ENCODE results near the gene NELFA. TPM values are rescaled to one million over a fixed set of nuclear protein-coding genes. Genes with fewer than 3 reads are reported as not detected.
"Not testable (repeated sequence)": the region's sequence is repeated elsewhere in the genome, so short reads cannot be mapped to it uniquely, and the experiment has no call there.

The NELFA gene
- total and polyA plus RNA-seq, 7 experiments from 2014 or later: 29.2 to 50.1 (median 42.8) TPM

DNA sequence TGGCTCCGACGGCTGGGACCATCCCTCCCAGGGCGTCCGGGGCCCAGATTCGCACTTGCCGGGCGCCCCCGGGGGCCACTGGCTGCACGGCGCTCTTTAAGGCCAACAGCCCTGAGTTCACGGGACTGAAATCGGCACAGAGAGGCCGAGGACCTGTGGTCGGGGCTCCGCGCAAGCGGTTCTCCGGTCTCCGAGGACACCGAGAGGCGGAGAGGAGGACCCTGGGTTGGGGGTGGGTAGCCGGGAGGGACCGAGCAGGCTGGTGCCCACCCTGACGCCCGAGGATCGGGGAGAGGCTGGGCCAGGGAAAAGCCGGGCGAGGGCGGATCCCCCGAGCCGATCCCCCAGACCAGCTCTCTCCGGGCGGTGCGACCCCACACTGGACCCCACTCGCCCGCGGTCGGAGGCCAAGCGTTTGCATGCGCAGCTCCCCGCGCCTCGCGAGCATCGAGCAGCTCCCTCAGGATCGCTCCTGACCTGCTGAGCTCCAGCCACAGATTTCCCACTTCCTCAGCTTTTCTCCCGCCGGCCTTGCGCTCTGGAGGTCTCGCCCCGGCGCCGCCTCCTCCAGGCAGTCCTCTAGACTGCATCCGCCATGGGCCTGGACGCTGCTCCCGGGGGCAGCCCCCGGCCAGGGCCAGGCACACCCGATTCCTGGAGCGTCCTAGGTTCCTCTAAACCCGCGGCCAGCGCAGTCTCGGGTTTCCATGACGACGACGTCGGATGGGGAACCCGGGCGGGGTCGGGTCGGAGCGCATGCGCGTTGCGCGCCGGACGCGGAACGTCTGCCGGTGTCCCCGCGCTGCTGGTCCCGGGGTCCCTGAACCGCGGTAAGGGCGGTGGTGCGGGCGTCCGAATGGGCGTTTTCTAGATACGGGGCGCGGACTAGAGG lies 32.7 kb upstream of the NELFA start:
- intact Hi-C loops (cut with micrococcal nuclease): loop anchor here (1.0 to 2.0 kb wide), 2 partner anchors 32 to 33 kb away; partner anchors contain the start of gene NELFA (in 1 of the 2)
- H3K27me3 Mint-ChIP-seq: peaks cover 17 to 33% (median 29%) of the 10 kb centered on the region in 5 donors
- ChIA-PET CTCF (no interaction called here), POLR2A (interaction anchor here (0.7 to 1.8 kb wide), 2 partner anchors 20 to 32 kb away, joined by 3 to 12 read pairs; partner anchors contain the start of gene NELFA)
- peaks cover 4 to 7% of the 10 kb centered on the region in 2 donors for H3K4me1 ChIP-seq (ENCODE audit: control insufficient read depth in 2 of 2, insufficient read depth in 2 of 2, low read length in 2 of 2)
- peak overlapping the region in 1 of 9 donors; percentile 62 for H3K27ac Mint-ChIP-seq
- DNase-seq (peak; percentile 62 to 93 (median 72)), ATAC-seq (peak; percentile 75)
- H3K9me3 ChIP-seq (ENCODE audit: control insufficient read depth in 2 of 3, low read length in 3 of 3): no peaks in the 10 kb centered on the region
- peaks cover 0 to 2% (median 0%) of the 10 kb centered on the region in 11 donors for H3K9me3 Mint-ChIP-seq
- peak overlapping the region; percentile 76 for H3K4me3 ChIP-seq (ENCODE audit: low read length)
- H3K4me1 Mint-ChIP-seq: peaks cover 0 to 9% (median 5%) of the 10 kb centered on the region in 7 donors
- H3K27ac ChIP-seq (ENCODE audit: low read depth, low read length): no peak overlapping the region
- peak overlapping the region; percentile 56 to 85 (median 78) for H3K4me3 Mint-ChIP-seq
- no peaks in the 10 kb centered on the region for H3K36me3 Mint-ChIP-seq
- peaks cover 0 to 7% of the 10 kb centered on the region in 2 donors for H3K27me3 ChIP-seq (ENCODE audit: control insufficient read depth in 2 of 2, insufficient read depth in 2 of 2, low read length in 2 of 2)
- peaks cover 0 to 5% (median 0%) of the 10 kb centered on the region in 3 experiments for H3K36me3 ChIP-seq (ENCODE audit: control insufficient read depth in 2 of 3, insufficient read depth in 3 of 3, low read length in 3 of 3)

DNA sequence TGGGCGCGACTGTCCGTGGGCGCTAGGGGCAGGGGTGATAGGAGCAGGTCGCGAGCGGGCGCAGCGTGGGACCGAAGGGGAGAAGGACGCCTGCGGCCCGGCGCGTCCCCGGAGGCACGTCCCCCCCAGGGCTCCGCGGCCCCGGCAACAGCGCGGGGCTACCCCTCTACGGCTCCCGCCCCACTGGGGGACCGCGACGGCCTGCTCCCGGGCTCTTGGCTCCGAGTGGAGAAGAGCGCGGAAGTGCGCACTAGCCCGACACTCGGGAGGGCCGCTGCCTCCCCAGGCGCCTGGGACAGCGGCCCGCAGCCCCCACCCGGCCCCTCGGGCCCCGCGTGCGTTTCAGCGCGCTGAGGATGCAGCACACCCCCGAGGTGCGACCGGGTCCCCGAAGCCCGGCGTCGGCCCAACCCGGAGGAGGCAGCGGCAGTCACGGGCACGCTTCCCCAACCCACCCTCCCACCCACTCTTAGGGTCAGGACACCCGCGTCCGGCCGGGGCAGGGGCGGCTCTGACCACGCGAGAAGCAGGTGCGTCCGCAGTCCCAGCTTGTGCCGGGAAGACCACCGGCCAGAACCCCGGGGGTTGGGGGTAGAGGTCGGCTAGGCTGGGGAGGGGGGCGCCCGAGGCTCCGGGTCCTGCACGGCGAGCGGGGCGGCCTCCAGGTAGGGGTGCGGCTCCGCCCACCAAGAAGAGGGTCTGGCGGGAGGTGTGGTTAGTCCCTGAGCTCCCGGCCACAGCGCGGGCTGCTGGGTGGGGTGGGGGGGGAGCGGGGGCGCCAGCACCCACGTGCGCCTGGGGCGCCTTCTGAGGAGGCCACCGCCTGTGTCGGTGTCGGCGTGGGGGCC lies 31.8 kb upstream of the NELFA start:
- Histone ChIP-seq H3K27ac (ENCODE audit: low read depth, low read length) (no peak overlapping the region), H3K27me3 (ENCODE audit: control insufficient read depth in 2 of 2, insufficient read depth in 2 of 2, low read length in 2 of 2) (peaks cover 0 to 7% of the 10 kb centered on the region in 2 donors), H3K9me3 (ENCODE audit: control insufficient read depth in 2 of 3, low read length in 3 of 3) (no peaks in the 10 kb centered on the region), H3K36me3 (ENCODE audit: control insufficient read depth in 2 of 3, insufficient read depth in 3 of 3, low read length in 3 of 3) (peaks cover 0 to 5% (median 0%) of the 10 kb centered on the region in 3 experiments), H3K4me3 (ENCODE audit: low read length) (no peak overlapping the region), H3K4me1 (ENCODE audit: control insufficient read depth in 2 of 2, insufficient read depth in 2 of 2, low read length in 2 of 2) (peaks cover 4 to 7% of the 10 kb centered on the region in 2 donors)
- Mint-ChIP-seq H3K36me3 (no peaks in the 10 kb centered on the region), H3K4me3 (peak overlapping the region; percentile 4 to 85 (median 70)), H3K9me3 (peaks cover 0 to 2% (median 0%) of the 10 kb centered on the region in 11 donors), H3K4me1 (peaks cover 0 to 9% (median 5%) of the 10 kb centered on the region in 7 donors), H3K27ac (peak overlapping the region in 1 of 9 donors; percentile 32), H3K27me3 (peaks cover 23 to 41% (median 24%) of the 10 kb centered on the region in 5 donors)
- POLR2A ChIA-PET: interaction anchor here (1.8 kb wide), 1 partner anchor 31 kb away, joined by 12 read pairs; the partner anchor contains the start of gene NELFA
- no peak for DNase-seq
- ATAC-seq: no peak
- intact Hi-C loops (cut with micrococcal nuclease): loop anchor here in 1 of 2 donors (2.0 kb wide), 1 partner anchor 32 kb away; the partner anchor contains the start of gene NELFA
- CTCF ChIA-PET: no interaction called here

DNA sequence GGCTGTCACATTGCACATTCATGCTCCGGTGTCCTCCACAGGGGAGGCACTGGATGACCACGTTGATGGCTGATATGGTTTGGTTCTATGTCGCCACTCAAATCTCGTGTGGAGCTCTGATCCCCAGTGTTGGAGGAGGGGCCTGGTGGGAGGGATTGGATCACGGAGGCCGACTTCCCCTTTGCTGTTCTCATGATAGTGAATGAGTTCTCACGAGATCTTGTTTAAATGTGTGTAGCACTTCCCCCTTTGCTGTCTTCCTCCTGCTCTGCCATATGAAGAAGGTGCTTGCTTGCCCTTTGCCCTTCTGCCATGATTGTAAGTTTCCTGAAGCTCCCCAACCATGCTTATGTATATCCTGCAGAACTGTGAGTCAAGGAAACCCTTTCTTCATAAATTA lies 28.1 kb upstream of the NELFA start:
- H3K9me3 Mint-ChIP-seq: no peaks in the 10 kb centered on the region

DNA sequence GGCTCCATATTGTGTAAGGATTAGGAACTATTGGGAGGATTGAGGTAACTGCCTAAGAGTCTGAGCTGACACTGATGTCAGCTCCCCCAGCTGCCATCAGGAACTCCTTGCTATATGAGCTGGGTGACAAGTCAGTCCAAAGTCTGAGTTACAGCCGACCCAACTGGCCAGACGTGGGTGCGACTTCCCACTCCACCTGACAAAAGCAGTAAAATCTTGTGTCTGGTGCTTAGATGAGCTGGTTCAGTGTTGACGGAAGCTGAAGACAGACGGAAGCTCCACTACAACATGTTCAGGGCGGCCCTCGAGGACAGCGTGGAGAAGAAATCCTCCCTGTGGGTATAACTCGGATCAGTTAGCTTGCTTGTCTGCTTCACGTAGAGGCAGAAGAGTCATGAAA lies 27.6 kb upstream of the NELFA start:
- CTCF ChIA-PET: interaction anchor here (1.1 kb wide), 1 partner anchor 21 kb away, joined by 3 read pairs; no protein-coding TSS in a partner anchor
- peaks cover 0 to 5% (median under 1%) of the 10 kb centered on the region in 5 donors for H3K36me3 Mint-ChIP-seq
- DNase-seq (no peak), ATAC-seq (no peak)
- H3K4me3 Mint-ChIP-seq: no peak overlapping the region
- H3K27ac Mint-ChIP-seq: no peak overlapping the region
- Histone ChIP-seq H3K36me3 (ENCODE audit: control insufficient read depth in 2 of 3, insufficient read depth in 3 of 3, low read length in 3 of 3) (no peaks in the 10 kb centered on the region), H3K27me3 (ENCODE audit: control insufficient read depth in 2 of 2, insufficient read depth in 2 of 2, low read length in 2 of 2) (peaks cover 0 to 4% of the 10 kb centered on the region in 2 donors), H3K4me1 (ENCODE audit: control insufficient read depth in 2 of 2, insufficient read depth in 2 of 2, low read length in 2 of 2) (peaks cover 0 to 2% of the 10 kb centered on the region in 2 donors), H3K4me3 (ENCODE audit: low read length) (no peak overlapping the region), H3K9me3 (ENCODE audit: control insufficient read depth in 2 of 3, low read length in 3 of 3) (no peaks in the 10 kb centered on the region), H3K27ac (ENCODE audit: low read depth, low read length) (no peak overlapping the region)
- intact Hi-C loops (cut with micrococcal nuclease): no loop called here
- no peaks in the 10 kb centered on the region for H3K9me3 Mint-ChIP-seq
- peaks cover 0 to 5% (median 5%) of the 10 kb centered on the region in 7 donors for H3K4me1 Mint-ChIP-seq
- peaks cover 22 to 54% (median 39%) of the 10 kb centered on the region in 5 donors for H3K27me3 Mint-ChIP-seq
- POLR2A ChIA-PET: interaction anchor here (0.6 to 0.9 kb wide), 2 partner anchors 30 to 432 kb away, joined by 3 to 4 read pairs; no protein-coding TSS in a partner anchor

More for the DNA sequence above, 28.1 kb upstream of the NELFA start:
- Mint-ChIP-seq H3K36me3 (peaks cover 0 to 5% (median 0%) of the 10 kb centered on the region in 5 donors), H3K4me3 (no peak overlapping the region), H3K27ac (peak overlapping the region in 1 of 9 donors; percentile 11), H3K4me1 (peaks cover 0 to 5% (median 5%) of the 10 kb centered on the region in 7 donors), H3K27me3 (peaks cover 22 to 57% (median 38%) of the 10 kb centered on the region in 5 donors)
- intact Hi-C loops (cut with micrococcal nuclease): no loop called here
- no peak overlapping the region for H3K4me3 ChIP-seq (ENCODE audit: low read length)
- H3K27ac ChIP-seq (ENCODE audit: low read depth, low read length): no peak overlapping the region
- peaks cover 0 to 4% (median 0%) of the 10 kb centered on the region in 3 experiments for H3K36me3 ChIP-seq (ENCODE audit: control insufficient read depth in 2 of 3, insufficient read depth in 3 of 3, low read length in 3 of 3)
- H3K4me1 ChIP-seq (ENCODE audit: control insufficient read depth in 2 of 2, insufficient read depth in 2 of 2, low read length in 2 of 2): peaks cover 0 to 4% of the 10 kb centered on the region in 2 donors
- CTCF ChIA-PET: interaction anchor here (1.1 kb wide), 1 partner anchor 21 kb away, joined by 3 read pairs; no protein-coding TSS in a partner anchor
- no peaks in the 10 kb centered on the region for H3K9me3 ChIP-seq (ENCODE audit: control insufficient read depth in 2 of 3, low read length in 3 of 3)
- ATAC-seq (no peak), DNase-seq (no peak)
- H3K27me3 ChIP-seq (ENCODE audit: control insufficient read depth in 2 of 2, insufficient read depth in 2 of 2, low read length in 2 of 2): peaks cover 0 to 7% of the 10 kb centered on the region in 2 donors
- POLR2A ChIA-PET: no interaction called here

DNA sequence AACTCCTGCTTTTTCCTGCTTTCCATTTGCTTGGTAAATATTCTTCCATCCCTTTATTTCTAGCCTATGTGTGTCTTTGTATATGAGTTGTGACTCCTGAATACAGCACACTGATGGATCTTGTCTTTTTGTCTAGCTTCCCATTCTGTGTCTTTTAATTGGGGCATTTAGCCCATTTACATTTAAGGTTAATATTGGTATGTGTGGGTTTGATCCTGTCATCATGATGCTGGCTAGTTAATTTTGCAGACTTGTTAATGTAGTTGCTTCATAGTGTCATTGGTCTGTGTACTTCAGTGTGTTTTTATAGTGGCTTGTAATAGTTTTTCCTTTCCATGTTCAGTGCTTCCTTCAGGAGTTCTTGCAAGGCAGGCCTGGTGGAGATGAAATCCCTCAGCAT lies 22.4 kb upstream of the NELFA start:
- CTCF ChIA-PET: interaction anchor here (0.6 kb wide), 1 partner anchor 43 kb away, joined by 3 read pairs; no protein-coding TSS in a partner anchor
- intact Hi-C loops (cut with micrococcal nuclease); H3K36me3 ChIP-seq (ENCODE audit: control insufficient read depth in 2 of 3, insufficient read depth in 3 of 3, low read length in 3 of 3); H3K4me1 Mint-ChIP-seq; H3K4me3 ChIP-seq (ENCODE audit: low read length); H3K27ac ChIP-seq (ENCODE audit: low read depth, low read length); POLR2A ChIA-PET; H3K4me3 Mint-ChIP-seq; H3K27ac Mint-ChIP-seq; H3K36me3 Mint-ChIP-seq; H3K9me3 ChIP-seq (ENCODE audit: control insufficient read depth in 2 of 3, low read length in 3 of 3); H3K4me1 ChIP-seq (ENCODE audit: control insufficient read depth in 2 of 2, insufficient read depth in 2 of 2, low read length in 2 of 2); H3K9me3 Mint-ChIP-seq; ATAC-seq; H3K27me3 ChIP-seq (ENCODE audit: control insufficient read depth in 2 of 2, insufficient read depth in 2 of 2, low read length in 2 of 2); DNase-seq: not testable (repeated sequence)
- H3K27me3 Mint-ChIP-seq: peaks cover 17 to 64% (median 38%) of the 10 kb centered on the region in 5 donors

DNA sequence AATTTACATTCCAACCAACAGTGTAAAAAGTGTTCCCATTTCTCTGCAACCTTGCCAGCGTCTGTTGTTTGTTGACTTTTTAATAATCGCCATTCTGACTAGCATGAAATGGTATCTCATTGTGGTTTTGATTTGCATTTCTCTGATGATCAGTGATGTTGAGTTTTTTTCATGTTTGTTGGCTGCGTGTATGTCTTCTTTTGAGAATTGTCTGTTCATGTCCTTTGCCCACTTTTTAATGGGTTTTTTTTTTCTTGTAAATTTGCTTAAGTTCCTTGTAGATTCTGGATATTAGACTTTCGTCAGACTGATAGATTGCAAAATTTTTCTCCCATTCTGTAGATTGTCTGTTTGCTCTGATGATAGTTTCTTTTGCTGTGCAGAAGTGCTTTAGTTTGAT lies 18.3 kb upstream of the NELFA start:
- peaks cover 0 to 14% (median 4%) of the 10 kb centered on the region in 11 donors for H3K9me3 Mint-ChIP-seq
- H3K27me3 ChIP-seq (ENCODE audit: control insufficient read depth in 2 of 2, insufficient read depth in 2 of 2, low read length in 2 of 2); intact Hi-C loops (cut with micrococcal nuclease); CTCF ChIA-PET; H3K4me3 Mint-ChIP-seq; H3K36me3 ChIP-seq (ENCODE audit: control insufficient read depth in 2 of 3, insufficient read depth in 3 of 3, low read length in 3 of 3); H3K4me1 Mint-ChIP-seq; H3K4me1 ChIP-seq (ENCODE audit: control insufficient read depth in 2 of 2, insufficient read depth in 2 of 2, low read length in 2 of 2); POLR2A ChIA-PET; DNase-seq; H3K27ac Mint-ChIP-seq; H3K36me3 Mint-ChIP-seq; H3K27ac ChIP-seq (ENCODE audit: low read depth, low read length); H3K9me3 ChIP-seq (ENCODE audit: control insufficient read depth in 2 of 3, low read length in 3 of 3); H3K4me3 ChIP-seq (ENCODE audit: low read length); ATAC-seq: not testable (repeated sequence)
- H3K27me3 Mint-ChIP-seq: peaks cover 33 to 66% (median 48%) of the 10 kb centered on the region in 5 donors

All from naive thymus-derived CD4-positive, alpha-beta T cell (primary cell).